RWPE2 (cell line): ENCODE data around the gene GRK5.

ENCODE experiments used
- ATAC-seq: fragments of 200-7000 bp; cut with Tn5 transposase; 3 replicates; pipeline ENCODE4 v1.9.1; 2021; ENCODE audit warnings: low read depth
- DNase-seq: peaks from one replicate; pipeline ENCODE4 v3.0.0-alpha.2; 2020; ENCODE audit warnings: low spot score
- H3K27ac ChIP-seq: fragments of 450-650 bp; 2 replicates; pipeline ENCODE4 v1.5.1; 2017; ENCODE audit warnings: mild to moderate bottlenecking; ENCODE audit not compliant: poor library complexity, severe bottlenecking
- H3K27me3 ChIP-seq: fragments of 250-450 bp; sonication (Bioruptor Pico); 2 replicates; pipeline ENCODE4 v1.5.1; 2021; ENCODE audit warnings: mild to moderate bottlenecking, moderate library complexity; ENCODE audit not compliant: insufficient read depth, poor library complexity, severe bottlenecking
- H3K36me3 ChIP-seq: fragments of 250-450 bp; sonication (Bioruptor Pico); 2 replicates; pipeline ENCODE4 v1.5.1; 2020; ENCODE audit warnings: low read depth, mild to moderate bottlenecking, moderate library complexity
- H3K4me1 ChIP-seq: fragments of 250-450 bp; sonication (Bioruptor Pico); 2 replicates; pipeline ENCODE4 v1.5.1; 2021; ENCODE audit warnings: mild to moderate bottlenecking, moderate library complexity; ENCODE audit not compliant: insufficient read depth, poor library complexity, severe bottlenecking
- H3K4me3 ChIP-seq: fragments of 250-450 bp; sonication (Bioruptor Pico); 2 replicates; pipeline ENCODE4 v1.5.1; 2021; ENCODE audit warnings: mild to moderate bottlenecking, moderate library complexity; ENCODE audit not compliant: severe bottlenecking
- H3K9me3 ChIP-seq: fragments of 250-450 bp; sonication (Bioruptor Pico); 2 replicates; pipeline ENCODE4 v1.5.1; 2021; ENCODE audit warnings: mild to moderate bottlenecking, moderate library complexity; ENCODE audit not compliant: severe bottlenecking
- CTCF ChIP-seq: fragments of 450-650 bp; IDR thresholded peaks from one replicate; pipeline ENCODE4 v1.5.1; 2017; ENCODE audit warnings: mild to moderate bottlenecking, moderate library complexity; ENCODE audit not compliant: poor library complexity, severe bottlenecking

The GRK5 gene

DNA sequence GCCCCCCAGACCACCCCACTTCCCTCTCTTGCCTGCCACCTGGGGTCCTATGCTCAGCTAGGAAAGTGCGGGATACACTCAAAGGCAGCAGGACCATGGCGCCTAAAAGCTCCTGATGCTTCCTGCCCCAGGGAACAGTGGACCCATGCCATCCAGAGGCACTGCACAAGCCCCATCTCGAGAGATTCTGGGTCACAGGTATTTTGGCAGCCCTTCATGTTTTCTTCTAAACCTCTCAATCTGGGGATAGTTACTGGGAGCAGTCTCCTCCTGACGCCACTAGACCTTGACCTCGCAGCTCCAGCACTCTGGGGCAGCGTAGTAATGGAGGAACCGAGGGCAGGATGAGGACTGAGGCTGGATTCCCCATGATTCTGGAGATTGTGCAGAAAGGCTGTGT, 107.1 kb downstream of the GRK5 start:
- peaks cover 34% of the 10 kb centered on the region for H3K4me1 ChIP-seq
- peak overlapping the region; percentile 62 for H3K27ac ChIP-seq
- H3K36me3 ChIP-seq = no peaks in the 10 kb centered on the region
- no peak for TF ChIP-seq CTCF
- DNase-seq = no peak
- H3K27me3 ChIP-seq = no peaks in the 10 kb centered on the region
- no peak for ATAC-seq
- no peaks in the 10 kb centered on the region for H3K9me3 ChIP-seq
- H3K4me3 ChIP-seq = no peak overlapping the region

- H3K9me3 ChIP-seq = no peaks in the 10 kb centered on the region
- no peak overlapping the region for H3K4me3 ChIP-seq
- peak overlapping the region; percentile 62 for H3K27ac ChIP-seq
- H3K4me1 ChIP-seq = peaks cover 34% of the 10 kb centered on the region
- no peaks in the 10 kb centered on the region for H3K36me3 ChIP-seq
- peak; percentile 87 for ATAC-seq
- no peaks in the 10 kb centered on the region for H3K27me3 ChIP-seq
- DNase-seq = no peak
- TF ChIP-seq CTCF = no peak
These were observed 108.0 kb downstream of the GRK5 start for GRCh38 chr10:119315128-119316001.

DNA sequence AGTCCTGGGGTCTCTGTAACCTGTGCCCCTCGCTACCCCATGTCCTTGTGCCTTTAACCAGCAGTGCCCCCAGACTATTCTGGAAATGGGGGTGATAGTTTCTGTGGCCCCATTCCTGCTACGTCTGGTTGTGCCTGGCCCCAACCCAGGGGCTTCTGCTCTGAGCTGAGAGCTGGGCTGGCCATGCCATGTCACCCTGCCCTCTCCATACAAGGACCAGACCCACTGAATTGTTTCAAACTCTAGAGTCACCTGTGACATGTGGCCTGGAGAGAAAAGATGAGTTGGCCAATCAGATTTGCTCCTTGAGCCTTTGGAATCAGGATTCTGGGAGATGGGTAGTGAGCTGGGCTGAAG, 108.6 kb downstream of the GRK5 start:
- Histone ChIP-seq H3K36me3 (no peaks in the 10 kb centered on the region), H3K27ac (peak overlapping the region; percentile 62), H3K4me1 (peaks cover 34% of the 10 kb centered on the region), H3K4me3 (no peak overlapping the region), H3K9me3 (no peaks in the 10 kb centered on the region), H3K27me3 (no peaks in the 10 kb centered on the region)
- DNase-seq (no peak), ATAC-seq (no peak)
- TF ChIP-seq CTCF = no peak

DNA sequence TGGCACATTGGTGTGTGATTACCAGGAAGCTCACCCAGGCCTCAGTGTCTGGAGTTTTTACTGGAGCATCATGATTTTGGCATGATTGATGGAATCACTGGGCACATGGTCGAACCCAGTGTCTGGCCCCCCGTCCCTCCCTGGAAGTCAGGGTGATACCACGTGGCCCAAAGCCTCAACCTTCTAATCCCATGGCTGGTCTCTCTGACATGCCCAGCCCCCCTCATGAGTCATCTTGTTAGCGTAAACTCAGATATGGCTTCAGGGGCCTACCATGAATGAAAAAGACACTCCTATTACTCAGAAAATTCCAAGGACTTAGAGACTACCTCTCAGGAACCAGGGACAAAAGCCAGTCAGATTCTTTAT, 109.3 kb downstream of the GRK5 start:
- no peak for TF ChIP-seq CTCF
- H3K27ac ChIP-seq = peak overlapping the region; percentile 62
- H3K4me3 ChIP-seq = no peak overlapping the region
- ATAC-seq = peak; percentile 32
- peaks cover 34% of the 10 kb centered on the region for H3K4me1 ChIP-seq
- H3K27me3 ChIP-seq = no peaks in the 10 kb centered on the region
- no peaks in the 10 kb centered on the region for H3K9me3 ChIP-seq
- no peaks in the 10 kb centered on the region for H3K36me3 ChIP-seq
- DNase-seq = no peak
